Endothelial cell of umbilical vein (primary cell): Measurements from ENCODE around the gene ARL4C.

ENCODE experiments used
- EZH2 ChIP-seq: IDR thresholded peaks from 2 replicates; pipeline ENCODE4 v1.6.1; 2012; ENCODE audit warnings: borderline replicate concordance, low read depth, mild to moderate bottlenecking, moderate library complexity, low read length, inconsistent platforms; ENCODE audit not compliant: severe bottlenecking
- FOS ChIP-seq: IDR thresholded peaks from 2 replicates; pipeline ENCODE4 v1.6.1; 2011; ENCODE audit warnings: mild to moderate bottlenecking, low read length, moderate library complexity, borderline replicate concordance; ENCODE audit not compliant: insufficient read depth
- JUN ChIP-seq: IDR thresholded peaks from 2 replicates; pipeline ENCODE4 v1.6.1; 2011; ENCODE audit warnings: borderline replicate concordance, low read depth; ENCODE audit not compliant: insufficient read length, insufficient read depth
- MAX ChIP-seq: IDR thresholded peaks from 2 replicates; pipeline ENCODE4 v1.6.1; 2011; ENCODE audit not compliant: insufficient read depth, insufficient read length
- MYC ChIP-seq: IDR thresholded peaks from one replicate; pipeline ENCODE4 v1.6.1; 2011; ENCODE audit warnings: mild to moderate bottlenecking, low read depth, low read length
- POLR2A ChIP-seq: IDR thresholded peaks from 2 replicates; pipeline ENCODE4 v1.6.1; 2012; ENCODE audit warnings: low read depth, mild to moderate bottlenecking, control low read depth, low read length
- POLR2AphosphoS5 ChIP-seq: IDR thresholded peaks from 2 replicates; pipeline ENCODE4 v1.6.1; 2012; ENCODE audit warnings: low read depth, mild to moderate bottlenecking, control low read depth, low read length, moderate library complexity; ENCODE audit not compliant: insufficient read depth
- TF ChIP-seq, protein P1 (sequence below), 2 donors: IDR thresholded peaks; 1 replicate in 1 of 2; 2 replicates in 1 of 2; pipeline ENCODE4 v1.5.1; 2011; ENCODE audit warnings: low read length in 2 of 2, mild to moderate bottlenecking in 2 of 2, moderate library complexity in 2 of 2, control low read depth in 1 of 2, inconsistent platforms in 1 of 2, low read depth in 1 of 2; ENCODE audit not compliant: insufficient read depth in 1 of 2; ENCODE audit errors: extremely low read depth in 1 of 2

GRCh38 chr2:234483568-234484251 is 13.2 kb downstream of the ARL4C start:
- TF ChIP-seq, protein P1, sequence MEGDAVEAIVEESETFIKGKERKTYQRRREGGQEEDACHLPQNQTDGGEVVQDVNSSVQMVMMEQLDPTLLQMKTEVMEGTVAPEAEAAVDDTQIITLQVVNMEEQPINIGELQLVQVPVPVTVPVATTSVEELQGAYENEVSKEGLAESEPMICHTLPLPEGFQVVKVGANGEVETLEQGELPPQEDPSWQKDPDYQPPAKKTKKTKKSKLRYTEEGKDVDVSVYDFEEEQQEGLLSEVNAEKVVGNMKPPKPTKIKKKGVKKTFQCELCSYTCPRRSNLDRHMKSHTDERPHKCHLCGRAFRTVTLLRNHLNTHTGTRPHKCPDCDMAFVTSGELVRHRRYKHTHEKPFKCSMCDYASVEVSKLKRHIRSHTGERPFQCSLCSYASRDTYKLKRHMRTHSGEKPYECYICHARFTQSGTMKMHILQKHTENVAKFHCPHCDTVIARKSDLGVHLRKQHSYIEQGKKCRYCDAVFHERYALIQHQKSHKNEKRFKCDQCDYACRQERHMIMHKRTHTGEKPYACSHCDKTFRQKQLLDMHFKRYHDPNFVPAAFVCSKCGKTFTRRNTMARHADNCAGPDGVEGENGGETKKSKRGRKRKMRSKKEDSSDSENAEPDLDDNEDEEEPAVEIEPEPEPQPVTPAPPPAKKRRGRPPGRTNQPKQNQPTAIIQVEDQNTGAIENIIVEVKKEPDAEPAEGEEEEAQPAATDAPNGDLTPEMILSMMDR (IDR thresholded peaks at IDR 0.05; ENCODE audit: extremely low read depth in 1 of 2, insufficient read depth in 1 of 2, low read depth in 1 of 2, low read length in 2 of 2) = no peak
- TF ChIP-seq EZH2 = no peak
- no peak for TF ChIP-seq POLR2A
- TF ChIP-seq JUN = no peak
- no peak for TF ChIP-seq MAX
- TF ChIP-seq FOS = no peak
- no peak for TF ChIP-seq POLR2AphosphoS5
- TF ChIP-seq MYC = no peak
